ENCODE data around the gene IFNGR2. TPM values are rescaled to one million over a fixed set of nuclear protein-coding genes. Genes with fewer than 3 reads are reported as not detected.
"Not testable (repeated sequence)": the region's sequence is repeated elsewhere in the genome, so short reads cannot be mapped to it uniquely, and the experiment has no call there.

IFNGR2 gene
- polyA plus RNA-seq, 1 of the 3 experiments (the other 2 are of a cell fraction): 92.4 TPM

GRCh38 chr21:33377221-33377920 lies 25.8 kb upstream of the IFNGR2 start (continued):
- no peak for TF ChIP-seq USF1 (IDR thresholded peaks at IDR 0.05; ENCODE audit: borderline replicate concordance, low read depth)
- no peak for TF ChIP-seq MAX (IDR thresholded peaks at IDR 0.05; ENCODE audit: low read depth)

GRCh38 chr21:33378081-33378480 lies 25.1 kb upstream of the IFNGR2 start:
- DNase-seq: no peak
- POLR2A ChIA-PET: no interaction called here
- Histone ChIP-seq H3K79me2 (ENCODE audit: insufficient read depth) (no peaks in the 10 kb centered on the region), H2AFZ (ENCODE audit: low read depth) (no peak overlapping the region), H3K9ac (no peak overlapping the region), H3K4me3 (ENCODE audit: low read depth in 2 of 2, low read length in 1 of 2) (no peak overlapping the region), H3K9me3 (no peaks in the 10 kb centered on the region), H3K27me3 (ENCODE audit: insufficient read depth) (no peaks in the 10 kb centered on the region), H3K4me1 (ENCODE audit: control insufficient read depth in 1 of 2, insufficient read depth in 2 of 2, low read depth in 1 of 2, low read length in 1 of 2) (peaks cover 5 to 30% of the 10 kb centered on the region in 2 experiments; a peak in 3 of 4 replicates), H3K27ac (ENCODE audit: low read depth in 2 of 2, low read length in 1 of 2) (no peak overlapping the region), H3K36me3 (replicated peaks in 1 of 2; ENCODE audit: control insufficient read depth in 1 of 2, insufficient read depth in 2 of 2, low read length in 1 of 2) (no peaks in the 10 kb centered on the region), H4K20me1 (ENCODE audit: insufficient read depth) (no peaks in the 10 kb centered on the region), H3K9me2 (no peaks in the 10 kb centered on the region), H3K4me2 (no peak overlapping the region), H3F3A (replicated peaks; ENCODE audit: insufficient read depth) (peaks cover 20% of the 10 kb centered on the region)
- no peak for TF ChIP-seq POLR2AphosphoS5 (IDR thresholded peaks at IDR 0.05; ENCODE audit: low read depth, low read length)
- no peak for TF ChIP-seq TCF12 (IDR thresholded peaks at IDR 0.05)
- TF ChIP-seq GATA2 (CRISPR knock-in tag; IDR thresholded peaks at IDR 0.05): no peak
- TF ChIP-seq RCOR1 (IDR thresholded peaks at IDR 0.05; ENCODE audit: low read length): no peak
- TF ChIP-seq EP300 (IDR thresholded peaks at IDR 0.05; ENCODE audit: borderline replicate concordance in 1 of 2, low read depth in 1 of 2, low read length in 1 of 2): no peak
- no peak for TF ChIP-seq TEAD4 (IDR thresholded peaks at IDR 0.05; ENCODE audit: borderline replicate concordance, insufficient read depth)
- no peak for TF ChIP-seq PBX3 (IDR thresholded peaks at IDR 0.05)
- TF ChIP-seq CHD2 (IDR thresholded peaks at IDR 0.05; ENCODE audit: low read length, partially characterized antibody): no peak
- TF ChIP-seq YY1 (IDR thresholded peaks at IDR 0.05; ENCODE audit: low read depth): no peak
- TF ChIP-seq NFIC (IDR thresholded peaks at IDR 0.05; ENCODE audit: borderline replicate concordance): no peak
- no peak for TF ChIP-seq SIN3A (IDR thresholded peaks at IDR 0.05; ENCODE audit: borderline replicate concordance, low read depth, low read length)
- no peak for TF ChIP-seq JUND (IDR thresholded peaks at IDR 0.05)
- no peak for TF ChIP-seq FOSL2 (IDR thresholded peaks at IDR 0.05; ENCODE audit: borderline replicate concordance, low read depth)
- TF ChIP-seq RXRA (IDR thresholded peaks at IDR 0.05; ENCODE audit: borderline replicate concordance, low read depth): no peak
- TF ChIP-seq EZH2phosphoT487 (IDR thresholded peaks at IDR 0.05; ENCODE audit: borderline replicate concordance, low read depth): no peak
- TF ChIP-seq RFX5 (IDR thresholded peaks at IDR 0.05; ENCODE audit: low read length): no peak
- no peak for TF ChIP-seq FOXJ3 (CRISPR knock-in tag; IDR thresholded peaks at IDR 0.05)
- no peak for TF ChIP-seq SMC3 (IDR thresholded peaks at IDR 0.05; ENCODE audit: low read depth, low read length)
- TF ChIP-seq NRF1 (IDR thresholded peaks at IDR 0.05; ENCODE audit: low read depth, low read length): no peak
- CTCF ChIA-PET: interaction anchor here (0.7 to 1.5 kb wide), 3 partner anchors 17 to 181 kb away, joined by 3 to 4 read pairs (median 4); no protein-coding TSS in a partner anchor
- 90% methylated on average over 9 of the region's 9 CpGs for WGBS (ENCODE audit: low lambda C conversion rate)

- H3K4me3 ChIP-seq (ENCODE audit: low read depth in 2 of 2, low read length in 1 of 2); H3K9me3 ChIP-seq; H3K9me2 ChIP-seq; DNase-seq; H3K27me3 ChIP-seq (ENCODE audit: insufficient read depth); H3K79me2 ChIP-seq (ENCODE audit: insufficient read depth); H4K20me1 ChIP-seq (ENCODE audit: insufficient read depth); POLR2A ChIA-PET; H3K36me3 ChIP-seq (replicated peaks in 1 of 2; ENCODE audit: control insufficient read depth in 1 of 2, insufficient read depth in 2 of 2, low read length in 1 of 2): not testable (repeated sequence)
- peak overlapping the region; percentile 51; the same call in 1 of the 2 replicates for H3K4me2 ChIP-seq
- peak overlapping the region; percentile 18 to 98; a peak in 3 of 4 replicates for H3K27ac ChIP-seq (ENCODE audit: low read depth in 2 of 2, low read length in 1 of 2)
- CTCF ChIA-PET: interaction anchor here (1.8 kb wide), 1 partner anchor 19 kb away, joined by 11 read pairs; no protein-coding TSS in a partner anchor
- H3K9ac ChIP-seq: peak overlapping the region; percentile 54; the same call in 1 of the 2 replicates
- peaks cover 5 to 25% of the 10 kb centered on the region in 2 experiments; a peak in 3 of 4 replicates for H3K4me1 ChIP-seq (ENCODE audit: control insufficient read depth in 1 of 2, insufficient read depth in 2 of 2, low read depth in 1 of 2, low read length in 1 of 2)
- 30% methylated on average over 1 of the region's 1 CpG for WGBS (ENCODE audit: low lambda C conversion rate)
- peak overlapping the region; percentile 34; the same call in 1 of the 2 replicates for H2AFZ ChIP-seq (ENCODE audit: low read depth)
- H3F3A ChIP-seq (replicated peaks; ENCODE audit: insufficient read depth): peaks cover 20% of the 10 kb centered on the region
Observed at GRCh38 chr21:33379934-33380333, 23.3 kb upstream of the IFNGR2 start.
